Panc1 (cell line): ENCODE measurements around the gene ZFYVE16. TPM values are rescaled to one million over a fixed set of nuclear protein-coding genes. Genes with fewer than 3 reads are reported as not detected.

Source experiments
- ATAC-seq: fragments of 200-7000 bp; cut with Tn5 transposase; 2 replicates; pipeline ENCODE4 v1.9.1; 2020; ENCODE audit warnings: mild to moderate bottlenecking, moderate library complexity
- BruUV-seq: library from RNA; stranded (reverse); fragments of 400-500 nt; replicated peaks from 2 replicates; lab custom pipeline; 2021; lab: Mats Ljungman, UMichigan
- CTCF ChIA-PET: fragments of 300-600 bp; sonication (Branson Sonifier 250); formaldehyde crosslinking; loops from one replicate; lab custom pipeline; 2022; ENCODE audit warnings: antibody characterized with exemption; lab: Charles Lee
- POLR2A ChIA-PET: fragments of 300-600 bp; sonication (Branson Sonifier 250); formaldehyde crosslinking; loops from one replicate; lab custom pipeline; 2022; ENCODE audit warnings: antibody characterized with exemption; lab: Charles Lee
- DNase-seq: peaks from one replicate; pipeline ENCODE4 v3.0.0-alpha.2; 2010; ENCODE audit warnings: low read depth, low spot score
- H3K27ac ChIP-seq: 2 replicates; pipeline ENCODE4 v1.5.1; 2011; ENCODE audit warnings: mild to moderate bottlenecking, low read length, inconsistent platforms
- H3K27me3 ChIP-seq: fragments of 200-500 bp; sonication (Bioruptor generic); 2 replicates; pipeline ENCODE4 v1.6.0; 2014; ENCODE audit warnings: low read length, inconsistent platforms; ENCODE audit not compliant: control insufficient read depth, insufficient read depth
- H3K36me3 ChIP-seq: fragments of 200-500 bp; sonication (Bioruptor generic); 2 replicates; pipeline ENCODE4 v1.5.1; 2014; ENCODE audit warnings: inconsistent platforms, mild to moderate bottlenecking, low read length, moderate library complexity; ENCODE audit not compliant: control insufficient read depth, insufficient read depth
- H3K4me1 ChIP-seq: 2 replicates; pipeline ENCODE4 v1.5.1; 2011; ENCODE audit warnings: inconsistent platforms, mild to moderate bottlenecking, low read length, moderate library complexity; ENCODE audit not compliant: control insufficient read depth, insufficient read depth
- H3K4me3 ChIP-seq, 2 experiments: 2 replicates each; pipeline ENCODE4 v1.5.1; 2011 to 2012; ENCODE audit warnings: low read depth in 2 of 2, low read length in 2 of 2, mild to moderate bottlenecking in 2 of 2, inconsistent platforms in 1 of 2, moderate library complexity in 1 of 2
- H3K9me3 ChIP-seq: fragments of 200-500 bp; sonication (Bioruptor generic); 2 replicates; pipeline ENCODE4 v1.5.1; 2014; ENCODE audit warnings: low read depth, mild to moderate bottlenecking, inconsistent platforms, low read length, moderate library complexity; ENCODE audit not compliant: control insufficient read depth, insufficient read depth
- POLR2AphosphoS5 ChIP-seq: IDR thresholded peaks from 2 replicates; pipeline ENCODE4 v1.6.1; 2012; ENCODE audit warnings: mild to moderate bottlenecking, low read depth, low read length, moderate library complexity
- SIN3A ChIP-seq: IDR thresholded peaks from 2 replicates; pipeline ENCODE4 v1.6.1; 2012; ENCODE audit warnings: low read depth, mild to moderate bottlenecking, low read length, moderate library complexity, borderline replicate concordance; ENCODE audit not compliant: insufficient read depth
- TCF7L2 ChIP-seq: IDR thresholded peaks from 2 replicates; pipeline ENCODE4 v1.6.1; 2011; ENCODE audit warnings: mild to moderate bottlenecking, low read depth, low read length, inconsistent platforms
- in situ Hi-C: cut with HindIII; loops from 2 replicates; pipeline ENCODE4 v1.10.0; 2016; ENCODE audit warnings: low sequenced_read_pairs, low pct_unique_long_range_greater_than_20kb
- intact Hi-C: fragments of 100-400 bp; cut with micrococcal nuclease; formaldehyde crosslinking; loops from one replicate; pipeline ENCODE4 v1.10.0; 2022; ENCODE audit not compliant: unreplicated experiment
- total RNA-seq: library from RNA; stranded (reverse); gene quantifications from one replicate; pipeline ENCODE4 v1.2.1, GENCODE V29; 2021; ENCODE audit not compliant: unreplicated experiment
- TF ChIP-seq, protein P1 (sequence below): fragments of 450-650 bp; IDR thresholded peaks from 2 replicates; pipeline ENCODE4 v1.5.1; 2017; ENCODE audit warnings: mild to moderate bottlenecking
- TF ChIP-seq, protein P2 (sequence below), 2 experiments: IDR thresholded peaks; 2 replicates each; pipeline ENCODE4 v1.6.1; 2011 to 2012; ENCODE audit warnings: low read depth in 2 of 2, control low read depth in 1 of 2, low read length in 1 of 2, mild to moderate bottlenecking in 1 of 2, moderate library complexity in 1 of 2; ENCODE audit not compliant: insufficient read depth in 1 of 2

Gene ZFYVE16
- total RNA-seq, 1 experiment from 2014 or later: 54.6 TPM

DNA sequence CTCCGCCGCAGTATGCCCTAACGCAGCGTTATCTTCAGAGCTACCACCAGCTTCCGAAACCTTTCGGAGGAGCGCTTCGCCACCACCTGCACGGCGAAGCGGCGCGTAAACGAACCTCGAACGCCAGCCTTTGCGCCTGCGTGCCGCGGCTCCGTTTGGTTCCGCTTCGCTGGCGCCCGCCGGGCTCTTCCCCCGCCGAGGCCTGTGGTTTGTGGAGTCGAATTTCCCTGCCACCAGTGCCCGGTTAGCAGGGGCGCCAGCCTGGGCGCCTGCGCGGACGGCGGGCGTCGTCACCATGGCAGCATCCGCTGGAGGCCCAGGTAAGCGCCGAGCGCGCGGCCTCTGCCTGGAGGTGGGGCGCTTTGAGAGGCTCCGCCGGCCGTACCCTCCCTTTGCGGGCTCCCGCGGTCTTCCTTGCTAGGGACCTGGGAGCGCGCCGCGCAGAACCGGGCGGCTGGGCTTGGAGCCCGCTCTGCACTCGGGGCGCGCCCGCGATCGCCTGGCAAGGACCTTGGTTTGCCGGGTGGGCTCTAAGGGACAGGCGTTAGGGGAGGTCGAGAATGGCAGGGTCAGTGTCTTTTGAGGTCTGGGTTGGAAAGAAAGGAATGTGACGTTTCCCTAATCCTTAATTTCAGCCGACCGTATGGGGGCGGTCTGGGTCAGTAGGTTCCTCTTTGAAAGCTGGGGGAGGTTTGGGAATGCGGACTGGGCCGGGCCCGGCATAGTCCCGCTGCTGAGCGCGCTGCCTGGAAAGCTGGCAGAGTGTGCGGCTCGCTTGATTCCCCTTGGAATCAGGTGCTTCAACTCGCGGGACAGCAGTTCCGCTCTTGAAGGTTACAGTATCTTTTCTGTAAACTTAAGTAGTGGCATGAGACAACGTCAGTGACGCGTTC, 80.2 kb downstream of the ZFYVE16 start, which contains the start of gene FAM151B:
Gene FAM151B (plus strand): TSS at position 272 of the 893 bp plus-strand sequence. CDS start 24 bp downstream, at position 296.
- in situ Hi-C loops: no loop called here

DNA sequence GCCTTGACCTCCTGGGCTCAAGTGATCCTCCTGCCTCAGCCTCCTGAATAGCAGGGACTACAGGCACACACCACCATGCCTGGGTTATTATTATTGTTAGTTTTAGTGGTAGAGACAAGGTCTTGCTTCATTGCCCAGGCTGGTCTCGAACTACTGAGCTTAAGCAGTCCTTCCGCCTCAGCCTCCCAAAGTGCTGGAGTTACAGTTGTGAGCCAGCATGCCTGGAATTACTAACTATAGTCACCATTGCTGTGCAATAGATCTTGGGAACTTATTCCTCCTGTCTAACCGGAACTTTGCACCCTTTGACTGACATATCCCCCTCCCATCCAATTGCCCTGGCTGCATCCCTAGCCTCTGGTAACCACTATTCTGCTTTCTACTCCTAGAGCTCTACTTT, 83.4 kb downstream of the ZFYVE16 start:
- H3K9me3 ChIP-seq: no peaks in the 10 kb centered on the region
- ATAC-seq: no peak
- H3K36me3 ChIP-seq: no peaks in the 10 kb centered on the region
- no peak for TF ChIP-seq POLR2AphosphoS5
- TF ChIP-seq TCF7L2: no peak
- TF ChIP-seq SIN3A: no peak
- TF ChIP-seq, protein P1, sequence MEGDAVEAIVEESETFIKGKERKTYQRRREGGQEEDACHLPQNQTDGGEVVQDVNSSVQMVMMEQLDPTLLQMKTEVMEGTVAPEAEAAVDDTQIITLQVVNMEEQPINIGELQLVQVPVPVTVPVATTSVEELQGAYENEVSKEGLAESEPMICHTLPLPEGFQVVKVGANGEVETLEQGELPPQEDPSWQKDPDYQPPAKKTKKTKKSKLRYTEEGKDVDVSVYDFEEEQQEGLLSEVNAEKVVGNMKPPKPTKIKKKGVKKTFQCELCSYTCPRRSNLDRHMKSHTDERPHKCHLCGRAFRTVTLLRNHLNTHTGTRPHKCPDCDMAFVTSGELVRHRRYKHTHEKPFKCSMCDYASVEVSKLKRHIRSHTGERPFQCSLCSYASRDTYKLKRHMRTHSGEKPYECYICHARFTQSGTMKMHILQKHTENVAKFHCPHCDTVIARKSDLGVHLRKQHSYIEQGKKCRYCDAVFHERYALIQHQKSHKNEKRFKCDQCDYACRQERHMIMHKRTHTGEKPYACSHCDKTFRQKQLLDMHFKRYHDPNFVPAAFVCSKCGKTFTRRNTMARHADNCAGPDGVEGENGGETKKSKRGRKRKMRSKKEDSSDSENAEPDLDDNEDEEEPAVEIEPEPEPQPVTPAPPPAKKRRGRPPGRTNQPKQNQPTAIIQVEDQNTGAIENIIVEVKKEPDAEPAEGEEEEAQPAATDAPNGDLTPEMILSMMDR: no peak
- TF ChIP-seq, protein P2, sequence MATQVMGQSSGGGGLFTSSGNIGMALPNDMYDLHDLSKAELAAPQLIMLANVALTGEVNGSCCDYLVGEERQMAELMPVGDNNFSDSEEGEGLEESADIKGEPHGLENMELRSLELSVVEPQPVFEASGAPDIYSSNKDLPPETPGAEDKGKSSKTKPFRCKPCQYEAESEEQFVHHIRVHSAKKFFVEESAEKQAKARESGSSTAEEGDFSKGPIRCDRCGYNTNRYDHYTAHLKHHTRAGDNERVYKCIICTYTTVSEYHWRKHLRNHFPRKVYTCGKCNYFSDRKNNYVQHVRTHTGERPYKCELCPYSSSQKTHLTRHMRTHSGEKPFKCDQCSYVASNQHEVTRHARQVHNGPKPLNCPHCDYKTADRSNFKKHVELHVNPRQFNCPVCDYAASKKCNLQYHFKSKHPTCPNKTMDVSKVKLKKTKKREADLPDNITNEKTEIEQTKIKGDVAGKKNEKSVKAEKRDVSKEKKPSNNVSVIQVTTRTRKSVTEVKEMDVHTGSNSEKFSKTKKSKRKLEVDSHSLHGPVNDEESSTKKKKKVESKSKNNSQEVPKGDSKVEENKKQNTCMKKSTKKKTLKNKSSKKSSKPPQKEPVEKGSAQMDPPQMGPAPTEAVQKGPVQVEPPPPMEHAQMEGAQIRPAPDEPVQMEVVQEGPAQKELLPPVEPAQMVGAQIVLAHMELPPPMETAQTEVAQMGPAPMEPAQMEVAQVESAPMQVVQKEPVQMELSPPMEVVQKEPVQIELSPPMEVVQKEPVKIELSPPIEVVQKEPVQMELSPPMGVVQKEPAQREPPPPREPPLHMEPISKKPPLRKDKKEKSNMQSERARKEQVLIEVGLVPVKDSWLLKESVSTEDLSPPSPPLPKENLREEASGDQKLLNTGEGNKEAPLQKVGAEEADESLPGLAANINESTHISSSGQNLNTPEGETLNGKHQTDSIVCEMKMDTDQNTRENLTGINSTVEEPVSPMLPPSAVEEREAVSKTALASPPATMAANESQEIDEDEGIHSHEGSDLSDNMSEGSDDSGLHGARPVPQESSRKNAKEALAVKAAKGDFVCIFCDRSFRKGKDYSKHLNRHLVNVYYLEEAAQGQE (IDR thresholded peaks at IDR 0.05; ENCODE audit: insufficient read depth in 1 of 2, low read depth in 2 of 2, low read length in 1 of 2): no peak
- H3K27me3 ChIP-seq: no peaks in the 10 kb centered on the region
- POLR2A ChIA-PET: interaction anchor here (0.7 kb wide), 1 partner anchor 84 kb away, joined by 3 read pairs; the partner anchor contains the start of gene ZFYVE16
- CTCF ChIA-PET: interaction anchor here (0.6 kb wide), 1 partner anchor 25 kb away, joined by 4 read pairs; no protein-coding TSS in a partner anchor
- H3K4me1 ChIP-seq: peaks cover 13% of the 10 kb centered on the region
- in situ Hi-C loops (no loop called here), intact Hi-C loops (no loop called here)
- no peak overlapping the region for H3K4me3 ChIP-seq
- no peak for DNase-seq
- H3K27ac ChIP-seq: no peak overlapping the region
- BruUV-seq: no TSS peak

More for the DNA sequence above, 80.2 kb downstream of the ZFYVE16 start, which contains the start of gene FAM151B:
- peak; percentile 97 for ATAC-seq
- Histone ChIP-seq H3K36me3 (no peaks in the 10 kb centered on the region), H3K27ac (peak within 1 kb of the TSS; percentile 94), H3K4me1 (peaks cover 13% of the 10 kb centered on the region), H3K9me3 (peaks cover 8% of the 10 kb centered on the region; the same call in 1 of the 2 replicates), H3K4me3 (peak within 1 kb of the TSS; percentile 64 to 86), H3K27me3 (no peaks in the 10 kb centered on the region)
- TF ChIP-seq, protein P2 (IDR thresholded peaks at IDR 0.05; ENCODE audit: insufficient read depth in 1 of 2, low read depth in 2 of 2, low read length in 1 of 2): 0 out of 4 replicates have a peak, but pooled peaks of 1 of the 2 experiments have one; percentile 7
- TF ChIP-seq TCF7L2 (peak; percentile 78), POLR2AphosphoS5 (peak; percentile 74), SIN3A (peak; percentile 70; the same call in 1 of the 2 replicates)
- TF ChIP-seq, protein P1: peak; percentile 64
- POLR2A ChIA-PET: no interaction called here
- CTCF ChIA-PET: interaction anchor here (0.5 to 1.3 kb wide), 4 partner anchors 20 to 184 kb away, joined by 3 to 7 read pairs (median 4); no protein-coding TSS in a partner anchor
- intact Hi-C loops: loop anchor here (5.0 kb wide), 1 partner anchor 184 kb away; no protein-coding TSS in a partner anchor
- no TSS peak for BruUV-seq
- DNase-seq: peak; percentile 87
